Measurements from ENCODE around the gene LPP.

DNA sequence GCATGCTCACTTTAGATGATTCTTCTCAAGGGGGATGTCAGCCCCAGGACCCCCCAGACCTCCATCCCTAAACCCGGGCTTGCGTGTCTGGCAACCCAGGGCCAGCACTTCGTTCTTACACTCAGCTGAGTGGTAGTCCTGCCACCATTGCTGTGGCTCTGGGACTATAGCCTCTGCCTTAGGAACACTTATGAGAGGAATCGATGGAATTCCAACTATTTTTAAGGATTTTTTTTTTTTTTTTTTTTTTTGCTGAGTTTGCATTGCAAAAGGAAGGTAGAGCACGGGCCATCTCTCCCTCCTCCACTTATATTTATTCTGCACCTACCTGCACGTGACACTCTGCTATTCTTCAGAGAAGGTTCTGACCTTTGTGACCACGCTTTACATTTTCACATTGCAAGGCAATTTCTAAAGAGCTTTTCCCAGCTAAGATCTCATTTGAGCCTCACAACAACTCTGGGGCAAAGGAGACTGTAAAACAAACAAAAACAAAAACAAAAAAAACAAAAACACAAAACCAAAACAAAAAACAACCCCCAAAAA is 113.9 kb downstream of the LPP start:
- TF ChIP-seq CTCF (IDR thresholded peaks at IDR 0.05; ENCODE audit: insufficient read depth, low read length, poor library complexity, severe bottlenecking) (no peak), EZH2phosphoT487 (conservative IDR thresholded peaks at IDR 0.05; ENCODE audit: low read length) (no peak)

All from SU-DHL-6 (cell line).